Activated T-cell treated with anti-CD3 and anti-CD28 coated beads, Interleukin-2, amount 50 U/mL, for 1 hour (primary cell): Measurements from ENCODE around the gene TAF15.

Source experiments
- DNase-seq: peaks from one replicate; pipeline ENCODE4 v3.0.0-alpha.2; 2020

The TAF15 gene

GRCh38 chr17:35825206-35825605 lies 15.9 kb downstream of the TAF15 start:
- no peak for DNase-seq

- DNase-seq = no peak
Measured at GRCh38 chr17:35841101-35841500, 31.8 kb downstream of the TAF15 start.

- DNase-seq = no peak
Measured at GRCh38 chr17:35841505-35841904, 32.2 kb downstream of the TAF15 start.

GRCh38 chr17:35842239-35842638 lies 33.0 kb downstream of the TAF15 start:
- no peak for DNase-seq

GRCh38 chr17:35843698-35844097 lies 34.4 kb downstream of the TAF15 start:
- DNase-seq = no peak

- no peak for DNase-seq
Measured at GRCh38 chr17:35844547-35844946, 35.3 kb downstream of the TAF15 start.

GRCh38 chr17:35846055-35846809 lies 36.9 kb downstream of the TAF15 start:
- DNase-seq = no peak

GRCh38 chr17:35847006-35847405 lies 37.7 kb downstream of the TAF15 start:
- DNase-seq = no peak

- DNase-seq = no peak
Measured at GRCh38 chr17:35847633-35848373, 38.5 kb downstream of the TAF15 start.

- DNase-seq = no peak
Measured at GRCh38 chr17:35849469-35850348, 40.4 kb downstream of the TAF15 start.

- no peak for DNase-seq
Measured at GRCh38 chr17:35855965-35856364, 46.7 kb downstream of the TAF15 start.

- DNase-seq = no peak
Measured at GRCh38 chr17:35856603-35857002, 47.3 kb downstream of the TAF15 start.

- no peak for DNase-seq
Measured at GRCh38 chr17:35864853-35865252, 55.6 kb downstream of the TAF15 start.

GRCh38 chr17:35865412-35866340 lies 56.4 kb downstream of the TAF15 start:
- no peak for DNase-seq

- no peak for DNase-seq
Measured at GRCh38 chr17:35866341-35866950, 57.2 kb downstream of the TAF15 start.

GRCh38 chr17:35867574-35867973 lies 58.3 kb downstream of the TAF15 start:
- DNase-seq = no peak

- no peak for DNase-seq
Measured at GRCh38 chr17:35868737-35869136, 59.5 kb downstream of the TAF15 start, which contains the start of gene HEATR9. TSS of gene HEATR9 (minus strand) at chr17:35868891. CDS start at chr17:35868742, 149 bp downstream.

- no peak for DNase-seq
Measured at GRCh38 chr17:35870906-35871819, 61.9 kb downstream of the TAF15 start.

GRCh38 chr17:35872196-35872980 lies 63.1 kb downstream of the TAF15 start:
- DNase-seq = no peak
